HCT116 (cell line): ENCODE measurements around the gene TTLL5. TPM values are rescaled to one million over a fixed set of nuclear protein-coding genes. Genes with fewer than 3 reads are reported as not detected.

Source experiments
- ATAC-seq: fragments of 200-7000 bp; cut with Tn5 transposase; 2 replicates; pipeline ENCODE4 v1.9.1; 2020; ENCODE audit warnings: mild to moderate bottlenecking, moderate library complexity
- BruUV-seq: library from RNA; stranded (reverse); fragments of 400-500 nt; replicated peaks from 2 replicates; lab custom pipeline; 2021; lab: Mats Ljungman, UMichigan
- CTCF ChIA-PET: fragments of 300-600 bp; sonication (Branson Sonifier 250); formaldehyde crosslinking; loops from one replicate; lab custom pipeline; 2021; ENCODE audit warnings: antibody characterized with exemption; lab: Charles Lee
- POLR2A ChIA-PET: fragments of 300-600, 350-600 bp; sonication (Branson Sonifier 250); formaldehyde crosslinking; loops from one replicate; lab custom pipeline; 2021; ENCODE audit warnings: antibody characterized with exemption; lab: Charles Lee
- RAD21 ChIA-PET, 2 experiments: fragments of 300-600 bp; sonication (Branson Sonifier 250); formaldehyde crosslinking; loops; one replicate each; lab custom pipeline; 2023; ENCODE audit warnings: low total read pairs in 2 of 2; ENCODE audit not compliant: uncharacterized antibody in 2 of 2, unreplicated experiment in 2 of 2, low non-redundant PET in 1 of 2; lab: Charles Lee
- DNase-seq: peaks from one replicate; pipeline ENCODE4 v3.0.0-alpha.2; 2010; ENCODE audit warnings: low read depth, low spot score
- H2AFZ ChIP-seq: fragments of 200-600 bp; shearing (Covaris generic), sonication (generic); 2 replicates; pipeline ENCODE4 v1.6.1; 2017; ENCODE audit warnings: low read depth, mixed run types, mixed read lengths, antibody characterized with exemption, low read length; ENCODE audit not compliant: poor library complexity, severe bottlenecking
- H3K27ac ChIP-seq: 2 replicates; pipeline ENCODE4 v1.5.1; 2012; ENCODE audit warnings: low read depth, low read length
- H3K27me3 ChIP-seq: fragments of 200-600 bp; sonication (generic); 2 replicates; pipeline ENCODE4 v1.6.1; 2016; ENCODE audit warnings: mixed run types, low read length, mixed read lengths; ENCODE audit not compliant: insufficient read depth
- H3K36me3 ChIP-seq, 2 experiments: fragments of 200-500 bp in 1 of 2; fragments of 200-600 bp in 1 of 2; sonication (Bioruptor generic) in 1 of 2; sonication (generic) in 1 of 2; 2 replicates each; pipeline versions ENCODE4 v1.5.1 to v1.6.1; 2014 to 2016; ENCODE audit warnings: low read length in 2 of 2, inconsistent platforms in 1 of 2, mixed read lengths in 1 of 2, mixed run types in 1 of 2; ENCODE audit not compliant: insufficient read depth in 2 of 2, control insufficient read depth in 1 of 2
- H3K4me1 ChIP-seq, 2 experiments: fragments of 200-600 bp in 1 of 2; sonication (generic) in 1 of 2; 2 replicates each; pipeline versions ENCODE4 v1.5.1 to v1.6.1; 2012 to 2017; ENCODE audit warnings: low read length in 2 of 2, inconsistent platforms in 1 of 2, mild to moderate bottlenecking in 1 of 2, mixed read lengths in 1 of 2, mixed run types in 1 of 2, moderate library complexity in 1 of 2; ENCODE audit not compliant: insufficient read depth in 2 of 2, control insufficient read depth in 1 of 2
- H3K4me2 ChIP-seq: fragments of 200-600 bp; sonication (generic); 2 replicates; pipeline ENCODE4 v1.6.1; 2017; ENCODE audit warnings: mixed run types, low read length, mixed read lengths
- H3K4me3 ChIP-seq, 2 experiments: fragments of 200-600 bp in 1 of 2; sonication (generic) in 1 of 2; replicated peaks in 1 of 2; 2 replicates each; pipeline ENCODE4 v1.5.1; 2011 to 2016; ENCODE audit warnings: low read length in 2 of 2, control low read depth in 1 of 2, low read depth in 1 of 2, mild to moderate bottlenecking in 1 of 2, mixed read lengths in 1 of 2, mixed run types in 1 of 2
- H3K79me2 ChIP-seq: fragments of 200-600 bp; sonication (generic); 2 replicates; pipeline ENCODE4 v1.6.1; 2017; ENCODE audit warnings: mild to moderate bottlenecking, mixed run types, low read length, moderate library complexity, mixed read lengths; ENCODE audit not compliant: insufficient read depth
- H3K9ac ChIP-seq: fragments of 200-600 bp; sonication (generic); 2 replicates; pipeline ENCODE4 v1.6.1; 2016; ENCODE audit warnings: low read length, mixed read lengths
- H3K9me2 ChIP-seq: fragments of 200-600 bp; sonication (generic), shearing (Covaris generic); 2 replicates; pipeline ENCODE4 v1.6.1; 2017; ENCODE audit warnings: mixed run types, mild to moderate bottlenecking, moderate library complexity; ENCODE audit not compliant: insufficient read depth
- H3K9me3 ChIP-seq, 2 experiments: fragments of 200-500 bp in 1 of 2; fragments of 200-600 bp in 1 of 2; sonication (Bioruptor generic) in 1 of 2; sonication (generic) in 1 of 2; 2 replicates each; pipeline ENCODE4 v1.6.1; 2014 to 2017; ENCODE audit warnings: low read length in 2 of 2, mixed read lengths in 2 of 2, inconsistent platforms in 1 of 2, low read depth in 1 of 2, mild to moderate bottlenecking in 1 of 2, mixed run types in 1 of 2, moderate library complexity in 1 of 2; ENCODE audit not compliant: control insufficient read depth in 1 of 2, insufficient read depth in 1 of 2
- H4K20me1 ChIP-seq: fragments of 200-600 bp; sonication (generic), shearing (Covaris generic); 2 replicates; pipeline ENCODE4 v1.6.1; 2017; ENCODE audit warnings: mixed run types, mild to moderate bottlenecking, moderate library complexity; ENCODE audit not compliant: insufficient read depth
- CTCF ChIP-seq, 3 experiments: fragments of 200-600 bp in 1 of 3; sonication (generic) in 1 of 3; IDR thresholded peaks in 2 of 3; conservative IDR thresholded peaks in 1 of 3; 2 replicates each; pipeline ENCODE4 v1.5.1; 2012 to 2017; ENCODE audit warnings: low read depth in 2 of 3, low read length in 2 of 3, antibody characterized with exemption in 1 of 3, borderline replicate concordance in 1 of 3, control low read depth in 1 of 3, mild to moderate bottlenecking in 1 of 3, mixed read lengths in 1 of 3, mixed run types in 1 of 3, moderate library complexity in 1 of 3; ENCODE audit not compliant: insufficient read depth in 1 of 3
- EZH2phosphoT487 ChIP-seq: fragments of 200-600 bp; IDR thresholded peaks from 2 replicates; pipeline ENCODE4 v1.6.1; 2018; ENCODE audit warnings: antibody characterized with exemption, borderline replicate concordance
- JUND ChIP-seq: IDR thresholded peaks from 2 replicates; pipeline ENCODE4 v1.6.1; 2012
- POLR2A ChIP-seq: IDR thresholded peaks from 2 replicates; pipeline ENCODE4 v1.7.0; 2011; ENCODE audit warnings: borderline replicate concordance; ENCODE audit not compliant: insufficient read depth, insufficient read length; ENCODE audit errors: extremely low read depth
- POLR2AphosphoS5 ChIP-seq: IDR thresholded peaks from 2 replicates; pipeline ENCODE4 v1.6.1; 2011; ENCODE audit warnings: mild to moderate bottlenecking, low read depth, low read length, moderate library complexity
- TCF7L2 ChIP-seq: IDR thresholded peaks from 2 replicates; pipeline ENCODE4 v1.7.0; 2011; ENCODE audit warnings: borderline replicate concordance, inconsistent platforms; ENCODE audit not compliant: insufficient read depth, insufficient read length; ENCODE audit errors: extremely low read depth
- YY1 ChIP-seq: IDR thresholded peaks from 2 replicates; pipeline ENCODE4 v1.6.1; 2011; ENCODE audit warnings: low read length, low read depth, moderate library complexity, mild to moderate bottlenecking; ENCODE audit not compliant: insufficient replicate concordance; ENCODE audit errors: extremely low read depth
- ZFX ChIP-seq: fragments of 450-650 bp; IDR thresholded peaks from 2 replicates; pipeline ENCODE4 v1.6.1; 2017
- ZNF274 ChIP-seq: fragments of 200-500 bp; sonication (Bioruptor generic); IDR thresholded peaks from 2 replicates; pipeline ENCODE4 v1.6.1; 2014; ENCODE audit warnings: mild to moderate bottlenecking, low read depth, low read length, inconsistent platforms
- intact Hi-C: fragments of 100-400 bp; cut with micrococcal nuclease; formaldehyde crosslinking; loops from 2 replicates; pipeline ENCODE4 v1.10.0; 2022
- total RNA-seq: library from RNA; stranded (reverse); gene quantifications from one replicate; pipeline ENCODE4 v1.2.1, GENCODE V29; 2021; ENCODE audit not compliant: unreplicated experiment
- TF ChIP-seq, protein P1 (sequence below): IDR thresholded peaks from 2 replicates; pipeline ENCODE4 v1.6.1; 2012

TTLL5 gene
- total RNA-seq, 1 experiment from 2014 or later: 26.2 TPM

- Histone ChIP-seq H3K27me3 (no peaks in the 10 kb centered on the region), H3K4me3 (no peak overlapping the region), H3K4me2 (no peak overlapping the region), H4K20me1 (no peaks in the 10 kb centered on the region), H3K36me3 (no peaks in the 10 kb centered on the region), H3K9me3 (no peaks in the 10 kb centered on the region), H3K79me2 (no peaks in the 10 kb centered on the region), H3K9ac (no peak overlapping the region), H3K27ac (no peak overlapping the region), H3K9me2 (no peaks in the 10 kb centered on the region), H2AFZ (no peak overlapping the region), H3K4me1 (0 out of 4 replicates have a peak, but pooled peaks cover 0 to 6% of the 10 kb centered on the region in 2 experiments)
- DNase-seq (no peak), ATAC-seq (no peak)
- CTCF ChIA-PET: interaction anchor here (0.5 to 2.9 kb wide), 25 partner anchors 10 to 742 kb away, joined by 3 to 37 read pairs (median 6); partner anchors contain the start of genes IFT43 and TGFB3
- POLR2A ChIA-PET: interaction anchor here (2.0 kb wide), 1 partner anchor 76 kb away, joined by 5 read pairs; no protein-coding TSS in a partner anchor
- RAD21 ChIA-PET: interaction anchor here (0.6 to 1.6 kb wide), 6 partner anchors 73 to 111 kb away, joined by 3 to 9 read pairs (median 4); partner anchors contain the start of gene TGFB3 (in 1 of the 2)
- intact Hi-C loops: loop anchor here (2.0 to 10.0 kb wide), 3 partner anchors 71 to 739 kb away; no protein-coding TSS in a partner anchor
- TF ChIP-seq TCF7L2 (no peak), JUND (no peak), YY1 (no peak), POLR2AphosphoS5 (no peak), CTCF (IDR thresholded peaks at IDR 0.05 in 2 of 3, conservative IDR thresholded peaks at IDR 0.05 in 1 of 3; ENCODE audit: borderline replicate concordance in 1 of 3, insufficient read depth in 1 of 3, low read depth in 2 of 3, low read length in 2 of 3) (no peak), POLR2A (no peak), ZFX (no peak), ZNF274 (no peak), EZH2phosphoT487 (no peak)
- TF ChIP-seq, protein P1, sequence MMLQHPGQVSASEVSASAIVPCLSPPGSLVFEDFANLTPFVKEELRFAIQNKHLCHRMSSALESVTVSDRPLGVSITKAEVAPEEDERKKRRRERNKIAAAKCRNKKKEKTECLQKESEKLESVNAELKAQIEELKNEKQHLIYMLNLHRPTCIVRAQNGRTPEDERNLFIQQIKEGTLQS: no peak
- no TSS peak for BruUV-seq
Observed at GRCh38 chr14:75906228-75906627, 245.2 kb downstream of the TTLL5 start.
